Chondrocyte (in vitro differentiated cells): ENCODE results near the gene B3GNT3. TPM values are rescaled to one million over a fixed set of nuclear protein-coding genes. Genes with fewer than 3 reads are reported as not detected.
"Not testable (repeated sequence)": the region's sequence is repeated elsewhere in the genome, so short reads cannot be mapped to it uniquely, and the experiment has no call there.

ENCODE experiments used
- DNase-seq: peaks from one replicate; pipeline ENCODE4 v3.0.0; 2021; ENCODE audit warnings: mixed read lengths, low spot score
- H3K27ac Mint-ChIP-seq: one replicate; pipeline ENCODE4 v1.8.0; 2021; ENCODE audit warnings: mild to moderate bottlenecking, moderate library complexity, mixed read lengths; ENCODE audit not compliant: unreplicated experiment
- H3K27me3 Mint-ChIP-seq: 2 replicates; pipeline ENCODE4 v1.8.0; 2021; ENCODE audit warnings: low read depth, mixed read lengths
- H3K36me3 Mint-ChIP-seq: 2 replicates; pipeline ENCODE4 v1.8.0; 2021; ENCODE audit warnings: low read depth, mixed read lengths
- H3K4me1 Mint-ChIP-seq: 2 replicates; pipeline ENCODE4 v1.8.0; 2021; ENCODE audit warnings: low read depth, mild to moderate bottlenecking, mixed read lengths
- H3K4me3 Mint-ChIP-seq: one replicate; pipeline ENCODE4 v1.8.0; 2021; ENCODE audit warnings: mild to moderate bottlenecking, moderate library complexity, mixed read lengths; ENCODE audit not compliant: unreplicated experiment
- H3K9me3 Mint-ChIP-seq: 2 replicates; pipeline ENCODE4 v1.8.0; 2021; ENCODE audit warnings: low read depth, mixed read lengths
- total RNA-seq: library from RNA; stranded (reverse); gene quantifications from 3 replicates; pipeline ENCODE4 v1.2.1, GENCODE V29; 2021
- TF ChIP-seq, protein P1 (sequence below): fragments of 200-600 bp; sonication (generic); IDR thresholded peaks from 2 replicates; pipeline ENCODE4 v1.5.0; 2021; ENCODE audit warnings: antibody characterized with exemption, mild to moderate bottlenecking, moderate library complexity

Gene B3GNT3
- total RNA-seq, 1 donor from 2014 or later = not detected

DNA sequence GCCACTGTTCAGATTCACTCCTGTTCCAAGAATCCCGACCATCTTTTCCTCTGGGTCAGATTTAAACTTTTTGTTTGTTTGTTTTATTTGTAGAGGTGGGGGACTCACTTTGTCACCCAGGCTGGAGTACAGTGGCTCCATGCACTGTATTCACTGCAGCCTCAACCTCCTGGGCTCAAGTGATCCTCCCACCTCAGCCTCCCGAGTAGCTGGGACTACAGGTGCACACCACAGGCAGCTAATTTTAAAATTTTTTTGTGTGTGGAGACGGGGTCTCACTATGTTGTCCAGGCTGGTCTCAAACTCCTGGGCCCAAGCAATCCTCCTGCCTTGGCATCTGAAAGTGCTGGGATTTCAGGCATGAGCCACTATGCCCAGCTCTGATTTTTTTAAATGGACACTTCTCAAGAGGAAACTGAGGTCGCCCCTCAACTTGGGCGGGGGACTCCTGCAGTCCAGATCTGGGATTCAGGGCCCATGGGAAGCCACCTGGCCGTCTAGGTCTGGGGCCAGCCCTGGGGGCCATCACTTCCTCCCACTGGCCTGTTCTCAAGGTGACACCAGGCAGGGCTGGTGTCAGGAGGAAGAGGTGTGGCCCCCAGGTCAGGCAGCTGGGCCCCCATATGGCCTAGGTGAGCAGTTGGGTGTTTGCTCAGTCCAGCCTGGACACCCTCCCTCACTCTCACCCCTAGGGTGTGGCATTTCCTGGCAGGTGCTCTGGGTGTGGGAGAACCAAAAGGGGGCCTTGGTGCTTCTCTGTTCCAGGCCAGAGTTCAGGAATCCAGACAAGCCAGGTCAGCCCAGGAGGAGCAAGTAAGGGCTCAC is 1.3 kb downstream of the B3GNT3 start:
- H3K9me3 Mint-ChIP-seq = no peaks in the 10 kb centered on the region
- DNase-seq = no peak
- peaks cover 5% of the 10 kb centered on the region for H3K4me1 Mint-ChIP-seq
- no peak overlapping the region for H3K27ac Mint-ChIP-seq
- no peaks in the 10 kb centered on the region for H3K36me3 Mint-ChIP-seq
- TF ChIP-seq, protein P1, sequence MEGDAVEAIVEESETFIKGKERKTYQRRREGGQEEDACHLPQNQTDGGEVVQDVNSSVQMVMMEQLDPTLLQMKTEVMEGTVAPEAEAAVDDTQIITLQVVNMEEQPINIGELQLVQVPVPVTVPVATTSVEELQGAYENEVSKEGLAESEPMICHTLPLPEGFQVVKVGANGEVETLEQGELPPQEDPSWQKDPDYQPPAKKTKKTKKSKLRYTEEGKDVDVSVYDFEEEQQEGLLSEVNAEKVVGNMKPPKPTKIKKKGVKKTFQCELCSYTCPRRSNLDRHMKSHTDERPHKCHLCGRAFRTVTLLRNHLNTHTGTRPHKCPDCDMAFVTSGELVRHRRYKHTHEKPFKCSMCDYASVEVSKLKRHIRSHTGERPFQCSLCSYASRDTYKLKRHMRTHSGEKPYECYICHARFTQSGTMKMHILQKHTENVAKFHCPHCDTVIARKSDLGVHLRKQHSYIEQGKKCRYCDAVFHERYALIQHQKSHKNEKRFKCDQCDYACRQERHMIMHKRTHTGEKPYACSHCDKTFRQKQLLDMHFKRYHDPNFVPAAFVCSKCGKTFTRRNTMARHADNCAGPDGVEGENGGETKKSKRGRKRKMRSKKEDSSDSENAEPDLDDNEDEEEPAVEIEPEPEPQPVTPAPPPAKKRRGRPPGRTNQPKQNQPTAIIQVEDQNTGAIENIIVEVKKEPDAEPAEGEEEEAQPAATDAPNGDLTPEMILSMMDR = no peak
- H3K4me3 Mint-ChIP-seq = no peak overlapping the region
- peaks cover 31% of the 10 kb centered on the region for H3K27me3 Mint-ChIP-seq

DNA sequence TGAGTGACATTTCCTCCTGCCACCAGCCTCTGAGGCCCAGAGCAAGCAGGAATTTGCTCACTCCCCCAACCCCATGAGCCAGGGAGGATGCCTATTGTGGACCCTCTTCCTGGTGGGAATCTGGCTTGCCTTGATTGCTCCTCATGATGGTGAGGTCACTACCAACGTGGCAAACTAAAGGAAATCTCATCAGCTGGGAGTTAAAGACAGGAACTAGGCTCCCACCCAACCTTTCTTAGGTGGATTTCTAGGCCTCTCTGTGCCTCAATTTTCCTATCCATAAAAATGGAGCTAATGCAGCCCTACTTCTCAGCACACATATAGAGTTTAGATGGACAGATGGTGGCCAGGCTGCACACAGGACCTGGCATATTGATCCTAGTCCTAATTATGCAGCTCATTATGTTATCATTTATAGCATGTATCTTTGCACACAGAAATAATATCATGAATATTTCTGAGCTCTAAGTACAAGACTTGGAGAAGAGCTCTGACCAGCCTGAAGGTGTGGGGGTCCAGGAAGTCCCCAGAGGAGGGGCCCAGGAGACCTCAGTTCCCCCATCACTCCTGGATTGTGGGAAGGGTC is 2.0 kb downstream of the B3GNT3 start:
- Mint-ChIP-seq H3K9me3 (no peaks in the 10 kb centered on the region), H3K4me3 (no peak overlapping the region), H3K27me3 (peaks cover 28% of the 10 kb centered on the region), H3K4me1 (peaks cover 5% of the 10 kb centered on the region), H3K36me3 (no peaks in the 10 kb centered on the region), H3K27ac (no peak overlapping the region)
- no peak for DNase-seq
- TF ChIP-seq, protein P1 = no peak

DNA sequence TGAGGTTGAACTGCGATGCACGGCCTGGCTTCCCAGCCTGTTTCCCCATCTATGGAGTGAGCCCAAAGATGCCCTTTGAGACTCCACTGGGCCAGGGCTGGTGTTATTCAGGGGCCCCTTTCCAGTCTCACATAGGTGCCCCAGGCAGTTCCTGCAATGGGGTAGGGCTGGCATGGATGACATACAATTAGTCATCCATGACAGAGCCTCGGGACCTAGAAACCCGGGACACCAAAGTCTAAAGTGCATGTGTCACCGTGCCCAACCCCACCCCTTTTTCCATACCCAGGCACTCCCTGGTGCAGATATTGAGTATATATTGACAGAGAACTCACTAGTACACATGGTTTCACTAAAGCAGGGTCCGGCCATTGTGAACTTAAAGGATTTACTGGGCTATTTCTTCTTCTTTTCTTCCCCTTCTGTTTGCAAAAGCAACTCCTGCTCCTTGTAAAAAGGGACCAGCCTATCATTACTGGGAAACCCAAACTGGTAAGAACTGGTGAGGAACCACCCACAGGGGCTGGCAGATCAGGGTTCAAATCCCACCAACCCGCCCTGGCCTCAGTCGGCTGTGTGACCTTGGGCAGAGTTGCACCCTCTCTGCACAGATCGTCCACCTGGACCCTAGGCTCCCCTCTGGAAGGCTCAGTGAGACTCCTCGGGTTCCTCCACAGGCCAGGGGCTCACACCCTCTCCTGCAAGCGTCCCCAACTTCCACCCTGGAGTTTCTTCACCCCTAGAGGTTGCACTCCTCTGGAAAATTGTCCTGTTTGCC is 2.7 kb downstream of the B3GNT3 start:
- no peak for DNase-seq
- Mint-ChIP-seq H3K27ac (no peak overlapping the region), H3K4me3 (no peak overlapping the region), H3K36me3 (no peaks in the 10 kb centered on the region), H3K9me3 (no peaks in the 10 kb centered on the region), H3K4me1 (peaks cover 5% of the 10 kb centered on the region), H3K27me3 (peaks cover 33% of the 10 kb centered on the region)
- TF ChIP-seq, protein P1 = no peak

DNA sequence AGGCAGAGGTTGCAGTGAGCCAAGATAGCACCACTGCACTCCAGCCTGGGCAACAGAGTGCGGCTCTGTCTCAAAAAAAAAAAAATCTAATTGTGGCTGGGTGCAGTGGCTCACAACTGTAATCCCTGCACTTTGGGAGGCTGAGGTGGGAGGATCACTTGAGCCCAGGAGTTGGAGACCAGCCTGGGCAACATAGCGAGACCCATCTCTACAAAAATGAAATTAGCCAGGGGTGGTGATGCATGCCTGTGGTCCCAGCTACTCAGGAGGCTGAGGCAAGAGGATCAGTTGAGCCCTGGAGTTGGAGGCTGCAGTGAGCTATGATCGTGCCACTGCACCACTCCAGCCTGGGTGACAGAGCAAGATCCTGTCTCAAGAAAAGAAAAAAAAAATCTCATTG is 3.7 kb downstream of the B3GNT3 start:
- not testable (repeated sequence) for H3K36me3 Mint-ChIP-seq, DNase-seq, H3K4me3 Mint-ChIP-seq, H3K27ac Mint-ChIP-seq, H3K9me3 Mint-ChIP-seq, H3K4me1 Mint-ChIP-seq
- peaks cover 37% of the 10 kb centered on the region for H3K27me3 Mint-ChIP-seq

DNA sequence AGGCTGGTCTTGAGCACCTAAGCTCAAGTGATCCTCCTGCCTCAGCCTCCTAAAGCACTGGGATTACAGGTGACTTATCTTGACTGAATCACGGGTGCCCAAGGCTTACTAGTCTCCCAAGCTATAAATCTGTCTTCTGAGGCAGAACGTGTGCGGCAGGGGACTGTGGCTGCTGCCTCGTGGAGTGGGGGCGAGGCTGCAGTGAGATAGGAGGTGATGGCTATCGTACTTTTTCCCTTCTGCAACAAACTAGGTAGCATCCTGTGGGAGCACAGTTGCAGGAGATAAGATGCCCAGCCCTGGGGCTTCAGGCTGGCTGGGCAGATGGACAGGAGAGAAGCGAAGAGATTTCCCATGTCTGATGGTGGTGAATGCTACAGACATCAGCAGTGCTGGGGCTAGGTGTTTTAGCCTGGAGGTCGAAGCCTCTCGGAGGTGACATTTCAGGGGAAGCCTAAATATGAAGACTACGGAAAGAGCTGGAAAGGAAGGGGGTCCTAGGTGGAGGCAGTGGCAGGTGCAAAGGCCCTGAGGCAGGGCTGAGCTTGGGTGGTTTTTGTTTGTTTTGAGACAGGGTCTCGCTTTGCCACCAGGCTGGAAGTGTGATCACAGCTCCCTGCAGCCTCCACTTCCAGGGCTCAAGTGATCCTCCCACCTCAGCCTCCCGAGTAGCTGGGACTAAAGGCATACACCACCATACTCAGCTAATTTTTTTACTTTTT is 7.4 kb downstream of the B3GNT3 start:
- Mint-ChIP-seq H3K4me3 (no peak overlapping the region), H3K27ac (no peak overlapping the region), H3K4me1 (no peaks in the 10 kb centered on the region), H3K36me3 (no peaks in the 10 kb centered on the region), H3K27me3 (peaks cover 26% of the 10 kb centered on the region), H3K9me3 (no peaks in the 10 kb centered on the region)
- TF ChIP-seq, protein P1 = no peak
- no peak for DNase-seq
